Stimulated activated CD8-positive, alpha-beta memory T cell treated with anti-CD3 and anti-CD28 coated beads, Interleukin-7, amount 100 ng/mL, for 48 hours (primary cell): Measurements from ENCODE around the gene CBFA2T3.
"Not testable (repeated sequence)": the region's sequence is repeated elsewhere in the genome, so short reads cannot be mapped to it uniquely, and the experiment has no call there.

ENCODE experiments used
- DNase-seq, 2 donors: peaks; one replicate each; pipeline ENCODE4 v3.0.0-alpha.2; 2020; ENCODE audit warnings: low read depth in 1 of 2; ENCODE audit errors: extremely low read depth in 1 of 2

Gene CBFA2T3

GRCh38 chr16:88894681-88895300, 82.2 kb downstream of the CBFA2T3 start:
- no peak for DNase-seq

- not testable (repeated sequence) for DNase-seq
Observed at GRCh38 chr16:88894266-88894665, 82.7 kb downstream of the CBFA2T3 start.

- DNase-seq = no peak
Observed at GRCh38 chr16:88893127-88893968, 83.7 kb downstream of the CBFA2T3 start.

GRCh38 chr16:88892065-88892464, 84.9 kb downstream of the CBFA2T3 start:
- no peak for DNase-seq

GRCh38 chr16:88891083-88891482, 85.9 kb downstream of the CBFA2T3 start:
- no peak for DNase-seq

GRCh38 chr16:88889702-88890352, 87.2 kb downstream of the CBFA2T3 start:
- DNase-seq = not testable (repeated sequence)

- DNase-seq = no peak
Observed at GRCh38 chr16:88888461-88889387, 88.3 kb downstream of the CBFA2T3 start.

GRCh38 chr16:88888057-88888456, 89.0 kb downstream of the CBFA2T3 start:
- no peak for DNase-seq

GRCh38 chr16:88886845-88887521, 90.0 kb downstream of the CBFA2T3 start:
- DNase-seq = no peak

GRCh38 chr16:88886420-88886844, 90.6 kb downstream of the CBFA2T3 start:
- DNase-seq = no peak

GRCh38 chr16:88885693-88886280, 91.2 kb downstream of the CBFA2T3 start:
- no peak for DNase-seq

GRCh38 chr16:88884569-88885271, 92.3 kb downstream of the CBFA2T3 start:
- DNase-seq = no peak

GRCh38 chr16:88883946-88884345, 93.1 kb downstream of the CBFA2T3 start:
- DNase-seq = no peak

- no peak for DNase-seq
Observed at GRCh38 chr16:88883117-88883895, 93.7 kb downstream of the CBFA2T3 start.

- no peak for DNase-seq
Observed at GRCh38 chr16:88882358-88883030, 94.5 kb downstream of the CBFA2T3 start.

GRCh38 chr16:88881675-88882357, 95.2 kb downstream of the CBFA2T3 start:
- DNase-seq = no peak

GRCh38 chr16:88881007-88881615, 95.9 kb downstream of the CBFA2T3 start:
- DNase-seq = no peak
